ENCODE data around the gene KNDC1. TPM values are rescaled to one million over a fixed set of nuclear protein-coding genes. Genes with fewer than 3 reads are reported as not detected.

The KNDC1 gene
- total and polyA plus RNA-seq, 2 experiments from 2014 or later = 1.8 to 16.0 TPM

GRCh38 chr10:133183646-133184378, 23.8 kb downstream of the KNDC1 start (continued):
- TF ChIP-seq, protein P1, sequence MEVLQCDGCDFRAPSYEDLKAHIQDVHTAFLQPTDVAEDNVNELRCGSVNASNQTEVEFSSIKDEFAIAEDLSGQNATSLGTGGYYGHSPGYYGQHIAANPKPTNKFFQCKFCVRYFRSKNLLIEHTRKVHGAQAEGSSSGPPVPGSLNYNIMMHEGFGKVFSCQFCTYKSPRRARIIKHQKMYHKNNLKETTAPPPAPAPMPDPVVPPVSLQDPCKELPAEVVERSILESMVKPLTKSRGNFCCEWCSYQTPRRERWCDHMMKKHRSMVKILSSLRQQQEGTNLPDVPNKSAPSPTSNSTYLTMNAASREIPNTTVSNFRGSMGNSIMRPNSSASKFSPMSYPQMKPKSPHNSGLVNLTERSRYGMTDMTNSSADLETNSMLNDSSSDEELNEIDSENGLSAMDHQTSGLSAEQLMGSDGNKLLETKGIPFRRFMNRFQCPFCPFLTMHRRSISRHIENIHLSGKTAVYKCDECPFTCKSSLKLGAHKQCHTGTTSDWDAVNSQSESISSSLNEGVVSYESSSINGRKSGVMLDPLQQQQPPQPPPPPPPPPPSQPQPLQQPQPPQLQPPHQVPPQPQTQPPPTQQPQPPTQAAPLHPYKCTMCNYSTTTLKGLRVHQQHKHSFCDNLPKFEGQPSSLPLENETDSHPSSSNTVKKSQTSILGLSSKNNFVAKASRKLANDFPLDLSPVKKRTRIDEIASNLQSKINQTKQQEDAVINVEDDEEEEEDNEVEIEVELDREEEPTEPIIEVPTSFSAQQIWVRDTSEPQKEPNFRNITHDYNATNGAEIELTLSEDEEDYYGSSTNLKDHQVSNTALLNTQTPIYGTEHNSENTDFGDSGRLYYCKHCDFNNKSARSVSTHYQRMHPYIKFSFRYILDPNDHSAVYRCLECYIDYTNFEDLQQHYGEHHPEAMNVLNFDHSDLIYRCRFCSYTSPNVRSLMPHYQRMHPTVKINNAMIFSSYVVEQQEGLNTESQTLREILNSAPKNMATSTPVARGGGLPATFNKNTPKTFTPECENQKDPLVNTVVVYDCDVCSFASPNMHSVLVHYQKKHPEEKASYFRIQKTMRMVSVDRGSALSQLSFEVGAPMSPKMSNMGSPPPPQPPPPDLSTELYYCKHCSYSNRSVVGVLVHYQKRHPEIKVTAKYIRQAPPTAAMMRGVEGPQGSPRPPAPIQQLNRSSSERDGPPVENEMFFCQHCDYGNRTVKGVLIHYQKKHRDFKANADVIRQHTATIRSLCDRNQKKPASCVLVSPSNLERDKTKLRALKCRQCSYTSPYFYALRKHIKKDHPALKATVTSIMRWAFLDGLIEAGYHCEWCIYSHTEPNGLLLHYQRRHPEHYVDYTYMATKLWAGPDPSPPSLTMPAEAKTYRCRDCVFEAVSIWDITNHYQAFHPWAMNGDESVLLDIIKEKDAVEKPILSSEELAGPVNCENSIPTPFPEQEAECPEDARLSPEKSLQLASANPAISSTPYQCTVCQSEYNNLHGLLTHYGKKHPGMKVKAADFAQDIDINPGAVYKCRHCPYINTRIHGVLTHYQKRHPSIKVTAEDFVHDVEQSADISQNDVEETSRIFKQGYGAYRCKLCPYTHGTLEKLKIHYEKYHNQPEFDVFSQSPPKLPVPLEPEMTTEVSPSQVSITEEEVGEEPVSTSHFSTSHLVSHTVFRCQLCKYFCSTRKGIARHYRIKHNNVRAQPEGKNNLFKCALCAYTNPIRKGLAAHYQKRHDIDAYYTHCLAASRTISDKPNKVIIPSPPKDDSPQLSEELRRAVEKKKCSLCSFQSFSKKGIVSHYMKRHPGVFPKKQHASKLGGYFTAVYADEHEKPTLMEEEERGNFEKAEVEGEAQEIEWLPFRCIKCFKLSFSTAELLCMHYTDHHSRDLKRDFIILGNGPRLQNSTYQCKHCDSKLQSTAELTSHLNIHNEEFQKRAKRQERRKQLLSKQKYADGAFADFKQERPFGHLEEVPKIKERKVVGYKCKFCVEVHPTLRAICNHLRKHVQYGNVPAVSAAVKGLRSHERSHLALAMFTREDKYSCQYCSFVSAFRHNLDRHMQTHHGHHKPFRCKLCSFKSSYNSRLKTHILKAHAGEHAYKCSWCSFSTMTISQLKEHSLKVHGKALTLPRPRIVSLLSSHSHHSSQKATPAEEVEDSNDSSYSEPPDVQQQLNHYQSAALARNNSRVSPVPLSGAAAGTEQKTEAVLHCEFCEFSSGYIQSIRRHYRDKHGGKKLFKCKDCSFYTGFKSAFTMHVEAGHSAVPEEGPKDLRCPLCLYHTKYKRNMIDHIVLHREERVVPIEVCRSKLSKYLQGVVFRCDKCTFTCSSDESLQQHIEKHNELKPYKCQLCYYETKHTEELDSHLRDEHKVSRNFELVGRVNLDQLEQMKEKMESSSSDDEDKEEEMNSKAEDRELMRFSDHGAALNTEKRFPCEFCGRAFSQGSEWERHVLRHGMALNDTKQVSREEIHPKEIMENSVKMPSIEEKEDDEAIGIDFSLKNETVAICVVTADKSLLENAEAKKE (CRISPR knock-in tag; IDR thresholded peaks at IDR 0.05) = no peak
- TF ChIP-seq JUNB (IDR thresholded peaks at IDR 0.05; ENCODE audit: unreplicated experiment) (no peak), POLR2AphosphoS5 (IDR thresholded peaks at IDR 0.05; ENCODE audit: low read depth) (no peak)

DNA sequence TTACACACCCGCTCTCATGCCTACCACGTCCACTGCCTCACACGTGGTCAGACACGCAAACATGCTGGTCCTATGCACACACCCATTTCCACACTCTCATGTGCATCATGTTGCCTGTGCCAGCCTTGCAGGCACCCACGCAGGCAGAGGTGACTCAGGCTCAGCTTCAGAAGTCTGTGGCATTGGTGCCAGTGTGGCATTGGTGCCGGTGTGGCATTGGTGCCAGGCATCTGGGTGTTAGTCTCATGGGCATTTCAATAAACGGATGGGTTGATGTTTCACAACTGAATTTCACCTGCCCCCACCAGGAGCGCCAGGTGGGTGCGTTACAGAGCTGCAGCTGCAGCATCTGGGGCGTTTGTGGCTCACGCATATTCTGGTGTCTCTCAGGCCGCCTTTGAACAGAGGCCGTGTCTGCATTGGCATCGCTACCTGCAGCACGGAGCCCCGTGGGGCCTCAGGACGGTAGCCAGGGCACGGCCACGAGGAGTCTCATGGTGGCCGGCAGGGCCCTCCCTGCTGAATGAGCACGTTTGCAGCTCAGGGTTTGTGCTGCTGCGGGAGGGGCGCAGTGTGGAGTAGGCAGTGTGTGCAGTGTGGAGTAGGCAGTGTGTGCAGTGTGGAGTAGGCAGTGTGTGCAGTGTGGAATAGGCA, 24.7 kb downstream of the KNDC1 start:
- Histone ChIP-seq H3K36me3 (ENCODE audit: insufficient read depth) (no peaks in the 10 kb centered on the region), H3K4me1 (ENCODE audit: insufficient read depth) (no peaks in the 10 kb centered on the region), H3K4me3 (no peak overlapping the region), H4K20me1 (replicated peaks; ENCODE audit: insufficient read depth) (no peaks in the 10 kb centered on the region), H3K9me2 (ENCODE audit: insufficient read depth) (no peaks in the 10 kb centered on the region), H3K4me2 (no peak overlapping the region), H3F3A (replicated peaks; ENCODE audit: low read depth) (no peaks in the 10 kb centered on the region), H3K79me2 (replicated peaks; ENCODE audit: insufficient read depth) (no peaks in the 10 kb centered on the region), H3K27me3 (ENCODE audit: insufficient read depth) (no peaks in the 10 kb centered on the region), H2AFZ (no peak overlapping the region), H3K27ac (ENCODE audit: low read depth) (no peak overlapping the region)
- no peak overlapping the region for H3K4me3 Mint-ChIP-seq
- no peak overlapping the region for H3K27ac Mint-ChIP-seq
- peaks cover 9% of the 10 kb centered on the region; the same call in 1 of the 3 replicates for H3K9me3 Mint-ChIP-seq
- H3K36me3 Mint-ChIP-seq (ENCODE audit: low read depth) = peaks cover 13% of the 10 kb centered on the region
- DNase-seq (ENCODE audit: low spot score) (no peak), ATAC-seq (no peak)
- peaks cover 3% of the 10 kb centered on the region for H3K27me3 Mint-ChIP-seq (ENCODE audit: insufficient read depth, low read depth, poor library complexity)
- H3K4me1 Mint-ChIP-seq = no peaks in the 10 kb centered on the region
- TF ChIP-seq, protein P1 (CRISPR knock-in tag; IDR thresholded peaks at IDR 0.05) = no peak
- TF ChIP-seq EZH2phosphoT487 (IDR thresholded peaks at IDR 0.05; ENCODE audit: unreplicated experiment) (no peak), STAT1 (IDR thresholded peaks at IDR 0.05; ENCODE audit: unreplicated experiment) (no peak), NANOG (IDR thresholded peaks at IDR 0.05; ENCODE audit: borderline replicate concordance) (no peak), ZNF331 (CRISPR knock-in tag; IDR thresholded peaks at IDR 0.05; ENCODE audit: low read depth) (no peak), CREB1 (CRISPR knock-in tag; IDR thresholded peaks at IDR 0.05; ENCODE audit: low read depth) (no peak), EZH2 (IDR thresholded peaks at IDR 0.05; ENCODE audit: low read depth, unreplicated experiment) (no peak)

Data from GM23338 (cell line).